HepG2 (cell line): ENCODE results near the gene CPVL. TPM values are rescaled to one million over a fixed set of nuclear protein-coding genes. Genes with fewer than 3 reads are reported as not detected.

ENCODE experiments used
- ATAC-seq: fragments of 200-7000 bp; cut with Tn5 transposase; 3 replicates; pipeline ENCODE4 v1.9.1; 2020; ENCODE audit warnings: mild to moderate bottlenecking, moderate library complexity
- BruUV-seq: library from RNA; stranded (reverse); fragments of 400-500 nt; replicated peaks from 2 replicates; lab custom pipeline; 2021; lab: Mats Ljungman, UMichigan
- CTCF ChIA-PET: fragments of 300-600 bp; formaldehyde crosslinking; extraction: SDS; loops from one replicate; lab custom pipeline; 2021; ENCODE audit warnings: low total read pairs, inconsistent platforms, low intra/inter-chr PET ratio; lab: Yijun Ruan, JAX
- POLR2A ChIA-PET: fragments of 350-600 bp; sonication (Branson Sonifier 250); formaldehyde crosslinking; loops from one replicate; lab custom pipeline; 2020; ENCODE audit warnings: antibody characterized with exemption, inconsistent platforms; lab: Yijun Ruan, JAX
- DNase-seq: peaks from one replicate; pipeline ENCODE4 v3.0.0-alpha.2; 2015; ENCODE audit warnings: low spot score
- FAIRE-seq: peaks from 3 replicates; lab custom pipeline; 2011; peaks lifted over from hg19 to GRCh38; lab: Jason Lieb, UNC
- H2AFZ ChIP-seq: one replicate; pipeline ENCODE4 v1.6.1; 2011; ENCODE audit warnings: low read length, inconsistent platforms
- H3K27ac ChIP-seq: fragments of 300-600 bp; 3 replicates; pipeline ENCODE4 v1.8.0; 2011; ENCODE audit warnings: mixed run types, mild to moderate bottlenecking, mixed read lengths, low read length, inconsistent platforms; ENCODE audit not compliant: insufficient read depth; ENCODE audit errors: extremely low read length
- H3K27me3 ChIP-seq, 2 experiments: fragments of 200-600 bp in 1 of 2; 2 replicates in 1 of 2; 3 replicates in 1 of 2; pipeline versions ENCODE4 v1.6.0 to v1.8.0; 2011; ENCODE audit warnings: low read length in 2 of 2, mild to moderate bottlenecking in 2 of 2, moderate library complexity in 2 of 2, inconsistent platforms in 1 of 2; ENCODE audit not compliant: insufficient read depth in 2 of 2, control insufficient read depth in 1 of 2
- H3K36me3 ChIP-seq, 2 experiments: fragments of 200-600 bp in 1 of 2; replicated peaks in 1 of 2; 2 replicates in 1 of 2; 3 replicates in 1 of 2; pipeline versions ENCODE4 v1.5.1 to v1.8.0; 2011; ENCODE audit warnings: low read length in 2 of 2, inconsistent platforms in 1 of 2; ENCODE audit not compliant: insufficient read depth in 2 of 2, control insufficient read depth in 1 of 2
- H3K4me1 ChIP-seq: 2 replicates; pipeline ENCODE4 v1.5.1; 2012; ENCODE audit warnings: low read length, inconsistent platforms; ENCODE audit not compliant: insufficient read depth
- H3K4me2 ChIP-seq: 2 replicates; pipeline ENCODE4 v1.6.0; 2011; ENCODE audit warnings: low read depth, low read length, inconsistent platforms
- H3K4me3 ChIP-seq, 3 experiments: fragments of 200-600 bp in 1 of 3; sonication (generic), shearing (Covaris generic) in 1 of 3; replicated peaks in 1 of 3; 2 replicates each; pipeline ENCODE4 v1.5.1; 2011 to 2016; ENCODE audit warnings: low read length in 3 of 3, inconsistent platforms in 2 of 3, low read depth in 2 of 3, mild to moderate bottlenecking in 2 of 3, control low read depth in 1 of 3, mixed read lengths in 1 of 3; ENCODE audit not compliant: insufficient read depth in 1 of 3
- H3K79me2 ChIP-seq: one replicate; pipeline ENCODE4 v1.6.1; 2011; ENCODE audit warnings: low read length, inconsistent platforms; ENCODE audit not compliant: insufficient read depth
- H3K9ac ChIP-seq: 2 replicates; pipeline ENCODE4 v1.6.0; 2011; ENCODE audit warnings: mild to moderate bottlenecking, low read depth, low read length, inconsistent platforms; ENCODE audit not compliant: insufficient read depth
- H3K9me3 ChIP-seq: 2 replicates; pipeline ENCODE4 v1.5.1; 2012; ENCODE audit warnings: mild to moderate bottlenecking, low read length
- H4K20me1 ChIP-seq: 2 replicates; pipeline ENCODE4 v1.6.0; 2011; ENCODE audit warnings: inconsistent platforms, mild to moderate bottlenecking, low read length, moderate library complexity; ENCODE audit not compliant: insufficient read depth
- BHLHE40 ChIP-seq: IDR thresholded peaks from 2 replicates; pipeline ENCODE4 v1.6.1; 2011; ENCODE audit warnings: low read length, improper control_type of control experiment
- CTCF ChIP-seq: sonication (generic); formaldehyde crosslinking; IDR thresholded peaks from 2 replicates; pipeline ENCODE4 v1.5.0; 2020; ENCODE audit warnings: mild to moderate bottlenecking, missing genetic modification reagents, moderate library complexity
- EEA1 ChIP-seq: sonication (generic); formaldehyde crosslinking; IDR thresholded peaks from 2 replicates; pipeline ENCODE4 v1.5.1; 2020; ENCODE audit warnings: mild to moderate bottlenecking, missing genetic modification reagents, borderline replicate concordance
- HMG20A ChIP-seq: IDR thresholded peaks from 2 replicates; pipeline ENCODE4 v1.6.1; 2016; ENCODE audit warnings: borderline replicate concordance
- MAFK ChIP-seq, 2 experiments: IDR thresholded peaks in 1 of 2; conservative IDR thresholded peaks in 1 of 2; 2 replicates each; pipeline ENCODE4 v1.6.1; 2011; ENCODE audit warnings: improper control_type of control experiment in 2 of 2, low read length in 2 of 2
- MAZ ChIP-seq, 2 experiments: sonication (generic) in 1 of 2; formaldehyde crosslinking in 1 of 2; IDR thresholded peaks; 2 replicates each; pipeline versions ENCODE4 v1.5.0 to v1.6.1; 2012 to 2020; ENCODE audit warnings: low read depth in 2 of 2, mild to moderate bottlenecking in 2 of 2, borderline replicate concordance in 1 of 2, improper control_type of control experiment in 1 of 2, low read length in 1 of 2, missing genetic modification reagents in 1 of 2, moderate library complexity in 1 of 2
- SMC3 ChIP-seq: IDR thresholded peaks from 2 replicates; pipeline ENCODE4 v1.6.1; 2011; ENCODE audit warnings: low read length, improper control_type of control experiment
- SRSF9 ChIP-seq: fragments of 200-400 bp; formaldehyde crosslinking; IDR thresholded peaks from 2 replicates; pipeline ENCODE4 v1.6.1; 2018; ENCODE audit warnings: borderline replicate concordance, mild to moderate bottlenecking, low read depth, low read length; ENCODE audit not compliant: insufficient read depth, poor library complexity, severe bottlenecking
- YY1 ChIP-seq: IDR thresholded peaks from 2 replicates; pipeline ENCODE4 v1.6.1; 2011; ENCODE audit warnings: low read length, low read depth, moderate library complexity, mild to moderate bottlenecking; ENCODE audit not compliant: insufficient read depth, insufficient replicate concordance
- ZNF605 ChIP-seq: sonication (generic); formaldehyde crosslinking; IDR thresholded peaks from 2 replicates; pipeline ENCODE4 v1.8.0; 2022; ENCODE audit warnings: mild to moderate bottlenecking, missing genetic modification reagents
- ZNF75D ChIP-seq: sonication (generic); formaldehyde crosslinking; IDR thresholded peaks from 2 replicates; pipeline ENCODE4 v1.8.1; 2023; ENCODE audit warnings: missing genetic modification reagents, mild to moderate bottlenecking, borderline replicate concordance
- ZNF788 ChIP-seq: sonication (generic); formaldehyde crosslinking; IDR thresholded peaks from 2 replicates; pipeline ENCODE4 v1.5.0; 2020; ENCODE audit warnings: mild to moderate bottlenecking, missing genetic modification reagents, borderline replicate concordance
- ZNF839 ChIP-seq: sonication (generic); formaldehyde crosslinking; IDR thresholded peaks from 2 replicates; pipeline ENCODE4 v1.4.0; 2020; ENCODE audit warnings: missing genetic modification reagents, mild to moderate bottlenecking, borderline replicate concordance
- ZNF841 ChIP-seq: sonication (generic); formaldehyde crosslinking; IDR thresholded peaks from 2 replicates; pipeline ENCODE4 v1.8.1; 2023; ENCODE audit warnings: missing genetic modification reagents, borderline replicate concordance
- WGBS: methylation state at CpG from one replicate; pipeline ENCODE4 v1.1.6; 2017; ENCODE audit warnings: low lambda C conversion rate; 5-methylcytosine and 5-hydroxymethylcytosine counted together
- in situ Hi-C: cut with HindIII; loops from 2 replicates; pipeline ENCODE4 v1.10.0; 2017; ENCODE audit warnings: low pct_unique_long_range_greater_than_20kb; ENCODE audit not compliant: extremely low pct_ligation_motif_present
- intact Hi-C: fragments of 100-400 bp; cut with micrococcal nuclease; formaldehyde crosslinking; loops from one replicate; pipeline ENCODE4 v1.10.0; 2022; ENCODE audit not compliant: unreplicated experiment
- polyA plus RNA-seq, 8 experiments: library from polyadenylated mRNA; depleted of rRNA in 3 of 8; stranded (reverse) in 7 of 8; unstranded in 1 of 8; fragments of >200 nt; fragmentation: Illumina TruSeq in 4 of 8; extraction: Trizol in 4 of 8; gene quantifications; 2 replicates each; pipeline versions ENCODE4 v1.2.1 to v1.2.3, GENCODE V29; 2011 to 2016; ENCODE audit warnings: low read depth in 4 of 8, missing spikeins in 1 of 8, mixed read lengths in 1 of 8; ENCODE audit not compliant: insufficient read depth in 1 of 8
- total RNA-seq, 5 experiments: library from RNA; depleted of rRNA; stranded (reverse); fragments of >200 nt; fragmentation: Illumina TruSeq; extraction: Trizol; gene quantifications; 2 replicates each; pipeline ENCODE4 v1.2.3, GENCODE V29; 2016; ENCODE audit warnings: low read depth in 1 of 5
- TF ChIP-seq, protein P1 (sequence below): sonication (generic); formaldehyde crosslinking; IDR thresholded peaks from 2 replicates; pipeline ENCODE4 v1.5.0; 2020; ENCODE audit warnings: missing genetic modification reagents
- TF ChIP-seq, protein P2 (sequence below): sonication (generic); formaldehyde crosslinking; IDR thresholded peaks from 2 replicates; pipeline ENCODE4 v1.4.0; 2020; ENCODE audit warnings: mild to moderate bottlenecking, missing genetic modification reagents
- TF ChIP-seq, protein P3 (sequence below): sonication (generic); formaldehyde crosslinking; IDR thresholded peaks from 2 replicates; pipeline ENCODE4 v1.5.0; 2020; ENCODE audit warnings: missing genetic modification reagents

CPVL gene
- total and polyA plus RNA-seq, 2 of the 13 experiments (the other 11 are each of a cell fraction or from before 2014, with no cell fraction given): 59.2 to 294 TPM

DNA sequence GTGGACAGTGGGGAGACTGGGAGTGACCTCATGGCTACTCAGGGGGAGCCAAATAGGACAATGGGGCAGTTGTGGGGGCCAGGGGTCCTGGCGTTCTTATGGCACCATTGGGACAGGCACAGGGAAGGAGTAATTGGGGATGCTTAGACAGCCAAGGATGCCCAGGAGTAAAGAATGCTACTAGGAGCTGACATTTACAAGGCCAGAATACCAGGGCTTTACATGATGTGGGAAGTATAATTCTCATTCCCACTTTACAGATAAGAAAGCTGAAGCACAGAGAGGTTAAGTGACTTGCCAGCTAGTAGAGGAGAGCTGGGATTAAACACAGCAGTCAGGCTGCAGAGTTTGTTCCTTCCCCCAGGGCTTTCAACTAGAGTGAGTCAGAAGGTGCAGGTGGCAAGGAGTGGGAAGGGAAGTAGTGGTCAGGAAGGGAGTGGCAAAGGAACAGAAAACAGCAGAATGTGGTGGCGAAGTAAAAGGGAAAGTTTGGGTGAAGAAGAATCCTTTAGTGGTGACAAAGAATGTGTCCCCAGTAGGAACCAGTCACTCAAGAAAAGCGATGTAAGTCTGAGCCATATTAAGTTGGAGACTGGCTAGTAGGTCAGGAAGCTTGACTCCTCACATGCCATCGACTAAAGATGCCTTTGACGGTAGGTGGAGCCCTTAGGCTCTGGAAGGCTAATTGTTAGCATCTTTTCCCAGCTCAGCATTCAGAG lies 32.8 kb downstream of the CPVL start:
- Histone ChIP-seq H3K4me3 (no peak overlapping the region), H3K27ac (no peak overlapping the region), H3K4me1 (peaks cover 24% of the 10 kb centered on the region), H4K20me1 (no peaks in the 10 kb centered on the region), H3K4me2 (no peak overlapping the region), H2AFZ (no peak overlapping the region), H3K27me3 (no peaks in the 10 kb centered on the region), H3K36me3 (peaks cover 13 to 20% of the 10 kb centered on the region in 2 experiments; a peak in 4 of 5 replicates), H3K9me3 (no peaks in the 10 kb centered on the region), H3K9ac (no peak overlapping the region), H3K79me2 (no peaks in the 10 kb centered on the region)
- ChIA-PET CTCF (interaction anchor here (0.8 kb wide), 1 partner anchor 196 kb away, joined by 3 read pairs; no protein-coding TSS in a partner anchor), POLR2A (interaction anchor here (0.8 to 1.4 kb wide), 2 partner anchors 32 to 293 kb away, joined by 3 read pairs; no protein-coding TSS in a partner anchor)
- peak; percentile 78 for FAIRE-seq
- DNase-seq: peak; percentile 24
- intact Hi-C loops (loop anchor here (2.0 kb wide), 1 partner anchor 231 kb away; no protein-coding TSS in a partner anchor), in situ Hi-C loops (no loop called here)
- peak; percentile 50; the same call in 2 of the 3 replicates for ATAC-seq
- BruUV-seq: no TSS peak
- 74% methylated on average over 5 of the region's 5 CpGs for WGBS
- TF ChIP-seq, protein P1, sequence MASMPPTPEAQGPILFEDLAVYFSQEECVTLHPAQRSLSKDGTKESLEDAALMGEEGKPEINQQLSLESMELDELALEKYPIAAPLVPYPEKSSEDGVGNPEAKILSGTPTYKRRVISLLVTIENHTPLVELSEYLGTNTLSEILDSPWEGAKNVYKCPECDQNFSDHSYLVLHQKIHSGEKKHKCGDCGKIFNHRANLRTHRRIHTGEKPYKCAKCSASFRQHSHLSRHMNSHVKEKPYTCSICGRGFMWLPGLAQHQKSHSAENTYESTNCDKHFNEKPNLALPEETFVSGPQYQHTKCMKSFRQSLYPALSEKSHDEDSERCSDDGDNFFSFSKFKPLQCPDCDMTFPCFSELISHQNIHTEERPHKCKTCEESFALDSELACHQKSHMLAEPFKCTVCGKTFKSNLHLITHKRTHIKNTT (CRISPR knock-in tag): no peak
- TF ChIP-seq HMG20A (CRISPR knock-in tag): no peak
- no peak for TF ChIP-seq ZNF75D (CRISPR knock-in tag)
- no peak for TF ChIP-seq BHLHE40
- TF ChIP-seq CTCF (CRISPR knock-in tag): peak; percentile 67
- no peak for TF ChIP-seq ZNF605
- no peak for TF ChIP-seq ZNF841 (CRISPR knock-in tag)
- no peak for TF ChIP-seq MAZ (IDR thresholded peaks at IDR 0.05; ENCODE audit: borderline replicate concordance, low read depth, low read length)
- 0 out of 2 replicates have a peak, but pooled peaks have one; percentile 19 for TF ChIP-seq MAZ (CRISPR knock-in tag; IDR thresholded peaks at IDR 0.05; ENCODE audit: low read depth)
- TF ChIP-seq SRSF9: no peak
- TF ChIP-seq, protein P2, sequence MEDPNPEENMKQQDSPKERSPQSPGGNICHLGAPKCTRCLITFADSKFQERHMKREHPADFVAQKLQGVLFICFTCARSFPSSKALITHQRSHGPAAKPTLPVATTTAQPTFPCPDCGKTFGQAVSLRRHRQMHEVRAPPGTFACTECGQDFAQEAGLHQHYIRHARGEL (CRISPR knock-in tag): no peak
- no peak for TF ChIP-seq ZNF839 (CRISPR knock-in tag)
- TF ChIP-seq SMC3: peak; percentile 54; the same call in 1 of the 2 replicates
- no peak for TF ChIP-seq YY1
- TF ChIP-seq, protein P3, sequence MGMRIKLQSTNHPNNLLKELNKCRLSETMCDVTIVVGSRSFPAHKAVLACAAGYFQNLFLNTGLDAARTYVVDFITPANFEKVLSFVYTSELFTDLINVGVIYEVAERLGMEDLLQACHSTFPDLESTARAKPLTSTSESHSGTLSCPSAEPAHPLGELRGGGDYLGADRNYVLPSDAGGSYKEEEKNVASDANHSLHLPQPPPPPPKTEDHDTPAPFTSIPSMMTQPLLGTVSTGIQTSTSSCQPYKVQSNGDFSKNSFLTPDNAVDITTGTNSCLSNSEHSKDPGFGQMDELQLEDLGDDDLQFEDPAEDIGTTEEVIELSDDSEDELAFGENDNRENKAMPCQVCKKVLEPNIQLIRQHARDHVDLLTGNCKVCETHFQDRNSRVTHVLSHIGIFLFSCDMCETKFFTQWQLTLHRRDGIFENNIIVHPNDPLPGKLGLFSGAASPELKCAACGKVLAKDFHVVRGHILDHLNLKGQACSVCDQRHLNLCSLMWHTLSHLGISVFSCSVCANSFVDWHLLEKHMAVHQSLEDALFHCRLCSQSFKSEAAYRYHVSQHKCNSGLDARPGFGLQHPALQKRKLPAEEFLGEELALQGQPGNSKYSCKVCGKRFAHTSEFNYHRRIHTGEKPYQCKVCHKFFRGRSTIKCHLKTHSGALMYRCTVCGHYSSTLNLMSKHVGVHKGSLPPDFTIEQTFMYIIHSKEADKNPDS (CRISPR knock-in tag): no peak
- 0 out of 4 replicates have a peak, but pooled peaks of 1 of the 2 experiments have one; percentile 3 for TF ChIP-seq MAFK (conservative IDR thresholded peaks at IDR 0.05 in 1 of 2, IDR thresholded peaks at IDR 0.05 in 1 of 2; ENCODE audit: low read length in 2 of 2)
- no peak for TF ChIP-seq EEA1 (CRISPR knock-in tag)
- no peak for TF ChIP-seq ZNF788
